ENCODE results near the gene SPTBN4.

The SPTBN4 gene

GRCh38 chr19:40466985-40467734 is at the start of gene SPTBN4:
TSS of gene SPTBN4 (plus strand) at chr19:40467001. CDS start at chr19:40472622, 5,621 bp downstream.
- no peaks in the 10 kb centered on the region for H3K9me3 Mint-ChIP-seq
- peaks cover 3% of the 10 kb centered on the region for H3K36me3 Mint-ChIP-seq (ENCODE audit: low read depth)
- peak within 1 kb of the TSS; percentile 94 for H3K27ac Mint-ChIP-seq
- peaks cover 34% of the 10 kb centered on the region for H3K4me1 Mint-ChIP-seq (ENCODE audit: low read depth)
- DNase-seq, result peak; percentile 50
- H3K27me3 Mint-ChIP-seq, result peaks cover 12% of the 10 kb centered on the region
- peak within 1 kb of the TSS; percentile 78 for H3K4me3 Mint-ChIP-seq

- Mint-ChIP-seq H3K4me3 (no peak overlapping the region), H3K27ac (peak overlapping the region; percentile 80), H3K27me3 (no peaks in the 10 kb centered on the region), H3K36me3 (ENCODE audit: low read depth) (peaks cover 11% of the 10 kb centered on the region), H3K4me1 (ENCODE audit: low read depth) (peaks cover 33% of the 10 kb centered on the region), H3K9me3 (no peaks in the 10 kb centered on the region)
- no peak for DNase-seq
Measured at GRCh38 chr19:40417643-40417981, 49.2 kb upstream of the SPTBN4 start.

GRCh38 chr19:40418040-40418439 is 48.8 kb upstream of the SPTBN4 start:
- Mint-ChIP-seq H3K27ac (no peak overlapping the region), H3K9me3 (no peaks in the 10 kb centered on the region), H3K4me3 (no peak overlapping the region), H3K27me3 (no peaks in the 10 kb centered on the region), H3K36me3 (ENCODE audit: low read depth) (peaks cover 15% of the 10 kb centered on the region), H3K4me1 (ENCODE audit: low read depth) (peaks cover 38% of the 10 kb centered on the region)
- DNase-seq, result no peak

DNA sequence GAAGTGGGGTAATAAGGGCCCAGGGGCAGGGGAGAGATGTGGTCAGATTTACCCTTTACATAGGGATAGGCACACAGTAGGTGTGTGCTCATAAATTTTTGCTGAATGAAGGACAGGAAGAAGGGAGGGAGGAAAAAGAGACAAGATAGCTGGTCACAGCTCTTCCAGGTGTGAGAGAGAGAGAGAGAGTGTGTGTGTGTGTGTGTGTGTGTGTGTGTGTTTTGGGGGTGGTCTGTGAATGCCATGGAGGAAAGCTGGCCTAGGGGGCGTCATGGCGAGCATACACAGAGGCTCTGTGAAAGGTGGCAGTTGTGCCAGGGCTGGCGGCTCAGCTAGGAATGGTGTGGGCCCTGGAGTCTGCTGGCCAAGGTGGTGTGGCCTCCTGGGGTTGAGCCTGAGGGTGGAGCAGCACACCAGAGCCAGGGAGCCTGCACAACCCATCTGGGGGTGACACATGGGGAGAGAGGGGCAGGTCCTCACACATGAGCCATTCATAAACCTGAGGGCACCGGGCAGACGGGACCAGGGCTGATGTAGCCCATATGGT is 47.7 kb upstream of the SPTBN4 start:
- Mint-ChIP-seq H3K27me3 (no peaks in the 10 kb centered on the region), H3K4me3 (no peak overlapping the region), H3K9me3 (no peaks in the 10 kb centered on the region), H3K4me1 (ENCODE audit: low read depth) (peaks cover 40% of the 10 kb centered on the region), H3K36me3 (ENCODE audit: low read depth) (peaks cover 19% of the 10 kb centered on the region), H3K27ac (peak overlapping the region; percentile 26)
- DNase-seq, result no peak

GRCh38 chr19:40419780-40420179 is 47.0 kb upstream of the SPTBN4 start:
- no peaks in the 10 kb centered on the region for H3K9me3 Mint-ChIP-seq
- DNase-seq, result no peak
- H3K27me3 Mint-ChIP-seq, result no peaks in the 10 kb centered on the region
- peaks cover 24% of the 10 kb centered on the region for H3K36me3 Mint-ChIP-seq (ENCODE audit: low read depth)
- peak overlapping the region; percentile 13 for H3K4me3 Mint-ChIP-seq
- no peak overlapping the region for H3K27ac Mint-ChIP-seq
- H3K4me1 Mint-ChIP-seq (ENCODE audit: low read depth), result peaks cover 43% of the 10 kb centered on the region

GRCh38 chr19:40420451-40420765 is 46.4 kb upstream of the SPTBN4 start:
- DNase-seq, result no peak
- peak overlapping the region; percentile 80 for H3K4me3 Mint-ChIP-seq
- H3K36me3 Mint-ChIP-seq (ENCODE audit: low read depth), result peaks cover 27% of the 10 kb centered on the region
- H3K27me3 Mint-ChIP-seq, result no peaks in the 10 kb centered on the region
- H3K4me1 Mint-ChIP-seq (ENCODE audit: low read depth), result peaks cover 43% of the 10 kb centered on the region
- H3K9me3 Mint-ChIP-seq, result no peaks in the 10 kb centered on the region
- H3K27ac Mint-ChIP-seq, result peak overlapping the region; percentile 95

GRCh38 chr19:40420766-40421765 is 45.7 kb upstream of the SPTBN4 start:
- Mint-ChIP-seq H3K27ac (peak overlapping the region; percentile 95), H3K27me3 (no peaks in the 10 kb centered on the region), H3K9me3 (no peaks in the 10 kb centered on the region), H3K36me3 (ENCODE audit: low read depth) (peaks cover 27% of the 10 kb centered on the region), H3K4me3 (peak overlapping the region; percentile 80), H3K4me1 (ENCODE audit: low read depth) (peaks cover 43% of the 10 kb centered on the region)
- DNase-seq, result peak; percentile 88

GRCh38 chr19:40421993-40422747 is 44.6 kb upstream of the SPTBN4 start:
- H3K4me3 Mint-ChIP-seq, result peak overlapping the region; percentile 80
- no peaks in the 10 kb centered on the region for H3K9me3 Mint-ChIP-seq
- H3K36me3 Mint-ChIP-seq (ENCODE audit: low read depth), result peaks cover 27% of the 10 kb centered on the region
- H3K4me1 Mint-ChIP-seq (ENCODE audit: low read depth), result peaks cover 42% of the 10 kb centered on the region
- H3K27ac Mint-ChIP-seq, result peak overlapping the region; percentile 95
- H3K27me3 Mint-ChIP-seq, result no peaks in the 10 kb centered on the region
- no peak for DNase-seq

DNA sequence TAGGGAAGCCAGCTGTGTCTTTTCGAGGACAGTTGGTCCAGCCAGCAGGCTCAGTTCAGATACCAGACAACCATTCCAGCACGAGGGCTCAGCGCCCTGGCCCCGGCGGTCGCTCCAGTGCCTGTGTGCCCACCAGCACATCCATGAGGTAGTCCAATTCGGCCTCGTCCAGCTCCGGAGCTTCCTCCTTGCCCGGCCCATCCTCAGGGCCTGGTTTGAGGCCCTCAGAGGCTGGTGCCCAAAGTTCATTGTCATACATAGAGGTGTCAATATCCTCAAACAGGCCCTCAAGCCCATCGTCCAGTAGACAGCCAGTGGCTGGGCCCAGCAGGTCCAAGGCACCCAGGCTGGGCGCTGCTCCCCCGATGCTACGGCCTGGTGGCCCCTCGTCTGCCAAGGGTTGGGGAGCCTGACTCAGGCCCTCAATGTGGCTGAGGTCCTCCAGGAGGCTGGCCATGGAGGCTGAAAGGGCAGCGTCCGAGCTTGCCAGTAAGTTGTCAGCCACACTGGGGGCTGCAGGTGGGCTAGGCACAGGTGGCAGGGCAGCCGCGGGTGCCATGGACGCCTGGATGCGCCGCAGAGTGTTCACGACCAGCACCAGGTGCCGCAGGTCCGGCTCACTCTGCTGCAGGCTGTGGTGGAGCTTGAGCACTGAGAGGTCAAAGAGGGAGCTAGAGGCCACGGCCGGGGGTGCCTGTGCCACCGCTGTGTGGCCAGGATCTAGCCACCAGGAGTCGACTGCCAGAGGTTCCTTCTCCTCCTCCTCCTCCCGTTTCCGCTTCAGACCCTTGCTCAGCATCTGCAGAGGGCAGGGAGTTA is 43.8 kb upstream of the SPTBN4 start:
- peaks cover 27% of the 10 kb centered on the region for H3K36me3 Mint-ChIP-seq (ENCODE audit: low read depth)
- H3K27ac Mint-ChIP-seq, result peak overlapping the region; percentile 95
- no peak for DNase-seq
- no peaks in the 10 kb centered on the region for H3K9me3 Mint-ChIP-seq
- no peaks in the 10 kb centered on the region for H3K27me3 Mint-ChIP-seq
- peak overlapping the region; percentile 80 for H3K4me3 Mint-ChIP-seq
- H3K4me1 Mint-ChIP-seq (ENCODE audit: low read depth), result peaks cover 36% of the 10 kb centered on the region

DNA sequence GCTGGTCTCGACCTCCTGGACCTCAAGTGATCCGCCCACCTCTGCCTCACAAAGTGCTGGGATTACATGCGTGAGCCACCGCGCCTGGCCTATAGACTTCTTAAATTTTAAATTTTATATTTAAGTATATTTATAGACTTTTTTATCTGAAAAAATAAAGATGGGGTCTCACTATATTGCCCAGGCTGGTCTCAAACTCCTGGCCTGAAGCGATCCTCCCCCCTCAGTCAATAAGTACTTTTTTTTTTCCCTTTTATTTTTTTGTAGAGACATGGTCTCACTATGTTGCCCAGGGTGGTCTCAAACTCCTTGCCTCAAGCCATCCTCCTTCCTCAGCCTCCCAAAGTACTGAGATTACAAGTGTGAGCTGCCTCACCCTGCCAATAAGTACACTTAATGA is 42.9 kb upstream of the SPTBN4 start:
- no peaks in the 10 kb centered on the region for H3K27me3 Mint-ChIP-seq
- H3K27ac Mint-ChIP-seq, result peak overlapping the region; percentile 91
- H3K36me3 Mint-ChIP-seq (ENCODE audit: low read depth), result peaks cover 27% of the 10 kb centered on the region

GRCh38 chr19:40424637-40425449 is 42.0 kb upstream of the SPTBN4 start:
- Mint-ChIP-seq H3K36me3 (ENCODE audit: low read depth) (peaks cover 27% of the 10 kb centered on the region), H3K4me3 (peak overlapping the region; percentile 90), H3K27ac (peak overlapping the region; percentile 96), H3K27me3 (no peaks in the 10 kb centered on the region), H3K4me1 (ENCODE audit: low read depth) (peaks cover 36% of the 10 kb centered on the region), H3K9me3 (no peaks in the 10 kb centered on the region)
- DNase-seq, result no peak

More for the DNA sequence above, 42.9 kb upstream of the SPTBN4 start:
- H3K4me1 Mint-ChIP-seq (ENCODE audit: low read depth), result peaks cover 36% of the 10 kb centered on the region
- no peak for DNase-seq
- H3K9me3 Mint-ChIP-seq, result no peaks in the 10 kb centered on the region
- H3K4me3 Mint-ChIP-seq, result peak overlapping the region; percentile 90

GRCh38 chr19:40425450-40426287 is 41.1 kb upstream of the SPTBN4 start, which contains the start of gene SERTAD1:
TSS of gene SERTAD1 (minus strand) at chr19:40425992. CDS start at chr19:40423546, 2,446 bp downstream.
- Mint-ChIP-seq H3K36me3 (ENCODE audit: low read depth) (peaks cover 27% of the 10 kb centered on the region), H3K4me3 (peak within 1 kb of the TSS; percentile 90), H3K4me1 (ENCODE audit: low read depth) (peaks cover 34% of the 10 kb centered on the region), H3K27me3 (no peaks in the 10 kb centered on the region), H3K27ac (peak within 1 kb of the TSS; percentile 96), H3K9me3 (no peaks in the 10 kb centered on the region)
- peak; percentile 100 for DNase-seq

Measured in activated T-cell treated with anti-CD3 and anti-CD28 coated beads, Interleukin-2, amount 50 U/mL, for 24 hours (primary cell).